ENCODE measurements around the gene CALM3.
"Not testable (repeated sequence)": the region's sequence is repeated elsewhere in the genome, so short reads cannot be mapped to it uniquely, and the experiment has no call there.

The CALM3 gene

GRCh38 chr19:46625731-46626130 is 24.6 kb downstream of the CALM3 start:
- peaks cover 15% of the 10 kb centered on the region for H3K27me3 Mint-ChIP-seq (ENCODE audit: low read depth, poor library complexity)
- H3K9me3 Mint-ChIP-seq, result no peaks in the 10 kb centered on the region
- H3K27ac Mint-ChIP-seq, result no peak overlapping the region

GRCh38 chr19:46626446-46626845 is 25.3 kb downstream of the CALM3 start:
- H3K27ac Mint-ChIP-seq, result peak overlapping the region; percentile 39
- H3K27me3 Mint-ChIP-seq (ENCODE audit: low read depth, poor library complexity), result peaks cover 15% of the 10 kb centered on the region
- no peak for DNase-seq
- no peaks in the 10 kb centered on the region for H3K9me3 Mint-ChIP-seq
- TF ChIP-seq CTCF (IDR thresholded peaks at IDR 0.05), result no peak
- H3K4me1 Mint-ChIP-seq, result peaks cover 44% of the 10 kb centered on the region
- no peaks in the 10 kb centered on the region for H3K36me3 Mint-ChIP-seq (ENCODE audit: low read depth)
- H3K4me3 Mint-ChIP-seq, result no peak overlapping the region

More at GRCh38 chr19:46625731-46626130, 24.6 kb downstream of the CALM3 start:
- H3K4me3 Mint-ChIP-seq, result no peak overlapping the region
- H3K36me3 Mint-ChIP-seq (ENCODE audit: low read depth), result no peaks in the 10 kb centered on the region
- TF ChIP-seq CTCF (IDR thresholded peaks at IDR 0.05), result no peak
- DNase-seq, result no peak
- H3K4me1 Mint-ChIP-seq, result peaks cover 44% of the 10 kb centered on the region

DNA sequence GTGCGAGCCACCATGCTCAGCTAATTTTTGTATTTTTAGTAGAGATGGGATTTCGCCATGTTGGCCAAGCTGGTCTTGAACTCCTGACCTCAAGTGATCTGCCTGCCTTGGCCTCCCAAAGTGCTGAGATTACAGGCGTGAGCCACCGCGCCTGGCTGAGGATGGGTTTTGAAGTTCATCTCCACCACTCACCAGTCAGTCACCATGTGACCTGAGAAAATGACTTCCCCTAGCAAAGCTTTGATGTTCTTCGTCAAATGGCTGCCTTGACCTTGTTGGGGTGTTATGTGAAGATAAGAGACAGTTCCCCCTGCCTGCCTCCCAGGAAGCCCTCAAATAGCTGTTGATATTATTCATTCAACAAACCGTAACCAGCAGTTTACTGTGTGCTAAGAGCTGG is 27.8 kb downstream of the CALM3 start:
- not testable (repeated sequence) for H3K36me3 Mint-ChIP-seq (ENCODE audit: low read depth); H3K4me3 Mint-ChIP-seq; H3K27ac Mint-ChIP-seq; DNase-seq; H3K9me3 Mint-ChIP-seq
- H3K4me1 Mint-ChIP-seq, result peaks cover 51% of the 10 kb centered on the region
- H3K27me3 Mint-ChIP-seq (ENCODE audit: low read depth, poor library complexity), result peaks cover 24% of the 10 kb centered on the region

- H3K36me3 Mint-ChIP-seq (ENCODE audit: low read depth), result no peaks in the 10 kb centered on the region
- peaks cover 23% of the 10 kb centered on the region for H3K27me3 Mint-ChIP-seq (ENCODE audit: low read depth, poor library complexity)
- H3K4me3 Mint-ChIP-seq, result no peak overlapping the region
- TF ChIP-seq CTCF (IDR thresholded peaks at IDR 0.05), result no peak
- no peaks in the 10 kb centered on the region for H3K9me3 Mint-ChIP-seq
- DNase-seq, result no peak
- peaks cover 46% of the 10 kb centered on the region for H3K4me1 Mint-ChIP-seq
- H3K27ac Mint-ChIP-seq, result no peak overlapping the region
Measured at GRCh38 chr19:46629546-46630025, 28.5 kb downstream of the CALM3 start.

GRCh38 chr19:46630586-46631205 is 29.6 kb downstream of the CALM3 start:
- Mint-ChIP-seq H3K27me3 (ENCODE audit: low read depth, poor library complexity) (peaks cover 18% of the 10 kb centered on the region), H3K4me3 (no peak overlapping the region)
- DNase-seq, result no peak

DNA sequence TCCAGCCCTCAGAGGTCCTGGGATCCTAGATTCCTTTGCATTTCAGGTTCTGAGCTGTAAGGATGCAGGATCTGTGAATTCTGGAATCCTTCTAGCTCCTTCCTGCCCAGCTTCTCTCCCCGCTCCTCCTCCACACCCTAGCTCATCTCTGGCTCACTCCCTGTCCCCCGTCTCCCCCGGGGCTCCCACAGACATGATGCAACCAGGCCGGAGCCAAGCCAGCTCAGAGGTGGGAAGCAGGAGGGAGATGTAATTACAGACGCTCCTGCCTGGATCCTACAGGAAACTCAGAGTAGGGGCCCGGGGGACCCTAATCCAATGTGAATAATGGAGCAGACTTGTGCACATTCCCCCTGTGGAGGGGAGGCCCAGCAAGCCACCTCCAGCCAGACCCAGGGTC is 30.4 kb downstream of the CALM3 start:
- Mint-ChIP-seq H3K9me3 (no peaks in the 10 kb centered on the region), H3K4me1 (peaks cover 42% of the 10 kb centered on the region), H3K27me3 (ENCODE audit: low read depth, poor library complexity) (peaks cover 18% of the 10 kb centered on the region), H3K27ac (peak overlapping the region; percentile 17), H3K4me3 (peak overlapping the region; percentile 9), H3K36me3 (ENCODE audit: low read depth) (no peaks in the 10 kb centered on the region)
- DNase-seq, result no peak
- TF ChIP-seq CTCF (IDR thresholded peaks at IDR 0.05), result no peak

More at GRCh38 chr19:46630586-46631205, 29.6 kb downstream of the CALM3 start:
- Mint-ChIP-seq H3K36me3 (ENCODE audit: low read depth) (no peaks in the 10 kb centered on the region), H3K27ac (no peak overlapping the region), H3K4me1 (peaks cover 42% of the 10 kb centered on the region), H3K9me3 (no peaks in the 10 kb centered on the region)
- no peak for TF ChIP-seq CTCF (IDR thresholded peaks at IDR 0.05)

Measured in nephron progenitor cell (in vitro differentiated cells).